A549 (cell line): ENCODE measurements around the gene MGLL. TPM values are rescaled to one million over a fixed set of nuclear protein-coding genes. Genes with fewer than 3 reads are reported as not detected.

Experiments used
- ATAC-seq, 2 experiments: fragments of 200-7000 bp in 1 of 2; fragments of >200 bp in 1 of 2; cut with Nextera tagmentation in 1 of 2; cut with Tn5 transposase in 1 of 2; 3 replicates each; pipeline versions ENCODE4 v1.8.0 to v1.9.1; 2018 to 2020; ENCODE audit warnings: mild to moderate bottlenecking in 1 of 2, moderate library complexity in 1 of 2
- CTCF ChIA-PET: fragments of 300-600 bp; sonication (Branson Sonifier 250); formaldehyde crosslinking; extraction: SDS; loops from one replicate; lab custom pipeline; 2021; ENCODE audit warnings: antibody characterized with exemption, inconsistent platforms; lab: Yijun Ruan, JAX
- POLR2A ChIA-PET: fragments of 350-600 bp; formaldehyde crosslinking; extraction: SDS; loops from one replicate; lab custom pipeline; 2021; ENCODE audit warnings: antibody characterized with exemption, inconsistent platforms; lab: Yijun Ruan, JAX
- DNase-seq, 2 experiments: peaks; one replicate each; pipeline versions ENCODE4 v3.0.0 to v3.0.0-alpha.2; 2011 to 2016; ENCODE audit warnings: low read depth in 1 of 2, low spot score in 1 of 2
- FAIRE-seq: peaks from 2 replicates; lab custom pipeline; 2011; peaks lifted over from hg19 to GRCh38; lab: Jason Lieb, UNC
- H3K27ac ChIP-seq, 2 experiments: fragments of >200 bp; sonication (Bioruptor Twin); formaldehyde crosslinking; 3 replicates each; pipeline ENCODE4 v1.5.1; 2016 to 2017
- H3K4me1 ChIP-seq: fragments of >200 bp; sonication (Bioruptor Twin); formaldehyde crosslinking; 3 replicates; pipeline ENCODE4 v1.6.1; 2016
- H3K4me2 ChIP-seq: fragments of >200 bp; sonication (Bioruptor Twin); formaldehyde crosslinking; 3 replicates; pipeline ENCODE4 v1.6.1; 2016
- H3K4me3 ChIP-seq: fragments of >200 bp; sonication (Bioruptor Twin); formaldehyde crosslinking; 3 replicates; pipeline ENCODE4 v1.5.1; 2016
- H3K9me3 ChIP-seq: fragments of >200 bp; sonication (Bioruptor Twin); formaldehyde crosslinking; 3 replicates; pipeline ENCODE4 v1.6.1; 2016
- BHLHE40 ChIP-seq: IDR thresholded peaks from 2 replicates; pipeline ENCODE4 v1.6.1; 2012; ENCODE audit warnings: low read depth, low read length, inconsistent platforms
- CBX2 ChIP-seq: fragments of 200-600 bp; sonication (generic); IDR thresholded peaks from 2 replicates; pipeline ENCODE4 v1.6.1; 2016; ENCODE audit warnings: low read depth, mild to moderate bottlenecking, borderline replicate concordance
- CEBPB ChIP-seq, 2 experiments: fragments of >200 bp in 1 of 2; sonication (Bioruptor Twin) in 1 of 2; formaldehyde crosslinking in 1 of 2; IDR thresholded peaks; 2 replicates each; pipeline ENCODE4 v1.6.1; 2012 to 2016
- CHD2 ChIP-seq: fragments of 150-350 bp; IDR thresholded peaks from 2 replicates; pipeline ENCODE4 v1.6.1; 2014; ENCODE audit warnings: low read length; ENCODE audit not compliant: partially characterized antibody
- CHD4 ChIP-seq: fragments of 200-600 bp; sonication (generic); IDR thresholded peaks from 2 replicates; pipeline ENCODE4 v1.6.1; 2016; ENCODE audit warnings: antibody characterized with exemption, mild to moderate bottlenecking, borderline replicate concordance
- EHMT2 ChIP-seq: fragments of 200-600 bp; sonication (generic); IDR thresholded peaks from 2 replicates; pipeline ENCODE4 v1.6.1; 2016; ENCODE audit warnings: antibody characterized with exemption, low read depth, mild to moderate bottlenecking, moderate library complexity
- ESRRA ChIP-seq: fragments of 150-350 bp; IDR thresholded peaks from 2 replicates; pipeline ENCODE4 v1.6.1; 2014; ENCODE audit warnings: mild to moderate bottlenecking, low read length, borderline replicate concordance
- FOSB ChIP-seq: fragments of 250-450 bp; sonication (Bioruptor Pico); IDR thresholded peaks from 2 replicates; pipeline ENCODE4 v1.5.0; 2020; ENCODE audit warnings: mild to moderate bottlenecking, moderate library complexity
- GATA3 ChIP-seq: IDR thresholded peaks from 2 replicates; pipeline ENCODE4 v1.6.1; 2012; ENCODE audit warnings: borderline replicate concordance
- HEYL ChIP-seq: fragments of 250-450 bp; sonication (Bioruptor Pico); IDR thresholded peaks from 2 replicates; pipeline ENCODE4 v1.8.0; 2021; ENCODE audit warnings: mild to moderate bottlenecking, moderate library complexity
- MAFK ChIP-seq: fragments of 450-650 bp; IDR thresholded peaks from 2 replicates; pipeline ENCODE4 v1.6.1; 2014; ENCODE audit not compliant: partially characterized antibody
- MYC ChIP-seq: IDR thresholded peaks from 2 replicates; pipeline ENCODE4 v1.6.1; 2012; ENCODE audit warnings: mild to moderate bottlenecking, inconsistent platforms, low read length, improper control_type of control experiment, borderline replicate concordance
- NFE2L2 ChIP-seq: fragments of 150-350 bp; conservative IDR thresholded peaks from 2 replicates; pipeline ENCODE4 v1.6.1; 2014; ENCODE audit warnings: low read length
- NPAS2 ChIP-seq: fragments of 250-450 bp; sonication (Bioruptor Pico); IDR thresholded peaks from 2 replicates; pipeline ENCODE4 v1.8.0; 2022; ENCODE audit warnings: mild to moderate bottlenecking, moderate library complexity, borderline replicate concordance
- PHF8 ChIP-seq: fragments of 200-600 bp; sonication (generic); IDR thresholded peaks from 2 replicates; pipeline ENCODE4 v1.6.1; 2016; ENCODE audit warnings: low read depth, mild to moderate bottlenecking, antibody characterized with exemption, moderate library complexity, borderline replicate concordance
- POLR2A ChIP-seq: IDR thresholded peaks from 2 replicates; pipeline ENCODE4 v1.6.1; 2012; ENCODE audit warnings: mild to moderate bottlenecking, low read length
- RARB ChIP-seq: fragments of 250-450 bp; sonication (Bioruptor Pico); IDR thresholded peaks from 2 replicates; pipeline ENCODE4 v1.8.0; 2021; ENCODE audit warnings: mild to moderate bottlenecking, moderate library complexity
- RCOR1 ChIP-seq: fragments of 150-350 bp; IDR thresholded peaks from 2 replicates; pipeline ENCODE4 v1.6.1; 2014; ENCODE audit warnings: antibody characterized with exemption, low read length, low read depth
- RFX5 ChIP-seq: fragments of 450-650 bp; IDR thresholded peaks from 2 replicates; pipeline ENCODE4 v1.7.1; 2014; ENCODE audit warnings: antibody characterized with exemption, mild to moderate bottlenecking, moderate library complexity
- RNF2 ChIP-seq: fragments of 200-600 bp; sonication (generic); IDR thresholded peaks from 2 replicates; pipeline ENCODE4 v1.6.1; 2016; ENCODE audit warnings: low read depth, mild to moderate bottlenecking, antibody characterized with exemption, moderate library complexity, borderline replicate concordance
- TFCP2L1 ChIP-seq: fragments of 250-450 bp; sonication (Bioruptor Pico); IDR thresholded peaks from 2 replicates; pipeline ENCODE4 v1.5.0; 2021; ENCODE audit warnings: mild to moderate bottlenecking
- TP53 ChIP-seq: fragments of 250-450 bp; sonication (Bioruptor Pico); IDR thresholded peaks from 2 replicates; pipeline ENCODE4 v1.5.0; 2021; ENCODE audit warnings: mild to moderate bottlenecking, moderate library complexity
- ZC3H11A ChIP-seq: fragments of 450-650 bp; IDR thresholded peaks from 2 replicates; pipeline ENCODE4 v1.6.1; 2014; ENCODE audit warnings: antibody characterized with exemption, mild to moderate bottlenecking
- WGBS: methylation state at CpG from one replicate; pipeline ENCODE4 v1.1.6; 2017; ENCODE audit errors: missing lambda C conversion rate; 5-methylcytosine and 5-hydroxymethylcytosine counted together
- polyA plus RNA-seq, 4 experiments: library from polyadenylated mRNA; depleted of rRNA in 3 of 4; stranded (reverse); fragments of >200 nt; fragmentation: RNase III in 1 of 4; extraction: RNeasy Plus Mini Kit Qiagen cat#74134 plus additional on column Dnase treatment in 1 of 4; gene quantifications; 2 replicates in 3 of 4; 3 replicates in 1 of 4; pipeline ENCODE4 v1.2.3, GENCODE V29; 2011 to 2017
- TF ChIP-seq, protein P1 (sequence below): fragments of >200 bp; sonication (Bioruptor Twin); formaldehyde crosslinking; IDR thresholded peaks from 3 replicates; pipeline ENCODE4 v1.6.1; 2016
- TF ChIP-seq, protein P2 (sequence below): fragments of 250-450 bp; sonication (Bioruptor Pico); IDR thresholded peaks from 2 replicates; pipeline ENCODE4 v1.5.0; 2020; ENCODE audit warnings: low read depth, mild to moderate bottlenecking, moderate library complexity
- TF ChIP-seq, protein P3 (sequence below): fragments of >200 bp; sonication (Bioruptor Twin); formaldehyde crosslinking; IDR thresholded peaks from 3 replicates; pipeline ENCODE4 v1.5.1; 2016
- TF ChIP-seq, protein P4 (sequence below): fragments of 450-650 bp; IDR thresholded peaks from 2 replicates; pipeline ENCODE4 v1.6.1; 2014; ENCODE audit warnings: antibody characterized with exemption

The MGLL gene
- polyA plus RNA-seq, 2 of the 4 experiments (the other 2 are of a cell fraction) = 38.5 to 41.5 TPM

DNA sequence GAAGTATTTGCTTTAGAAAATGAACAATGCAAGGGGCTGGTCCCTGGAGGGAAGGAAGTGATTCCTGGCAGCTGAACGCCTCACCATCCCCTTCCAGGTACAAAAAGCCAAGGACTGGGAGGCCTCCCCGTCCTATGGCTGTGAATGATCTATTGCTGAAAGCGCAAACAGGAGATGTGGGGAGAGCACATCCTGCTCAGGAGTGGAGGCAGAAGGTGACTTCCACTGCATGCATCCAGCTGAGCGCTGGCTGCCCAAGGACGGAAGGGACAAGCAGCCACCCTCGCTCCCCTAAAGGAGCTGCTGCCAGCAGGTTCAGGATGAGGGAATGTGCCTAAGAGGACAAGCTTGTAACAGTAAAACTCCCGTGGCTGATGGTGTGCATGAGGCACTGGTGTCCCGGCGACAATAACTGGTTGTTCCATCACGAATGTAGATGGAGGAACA, 108.2 kb downstream of the MGLL start:
- Histone ChIP-seq H3K4me3 (no peak overlapping the region), H3K4me2 (no peak overlapping the region), H3K27ac (no peak overlapping the region), H3K4me1 (peaks cover 21% of the 10 kb centered on the region), H3K9me3 (no peaks in the 10 kb centered on the region)
- DNase-seq (no peak), FAIRE-seq (no peak), ATAC-seq (no peak)
- TF ChIP-seq MYC = no peak
- no peak for TF ChIP-seq RARB (CRISPR knock-in tag)
- TF ChIP-seq RNF2 = no peak
- no peak for TF ChIP-seq EHMT2
- TF ChIP-seq, protein P1, sequence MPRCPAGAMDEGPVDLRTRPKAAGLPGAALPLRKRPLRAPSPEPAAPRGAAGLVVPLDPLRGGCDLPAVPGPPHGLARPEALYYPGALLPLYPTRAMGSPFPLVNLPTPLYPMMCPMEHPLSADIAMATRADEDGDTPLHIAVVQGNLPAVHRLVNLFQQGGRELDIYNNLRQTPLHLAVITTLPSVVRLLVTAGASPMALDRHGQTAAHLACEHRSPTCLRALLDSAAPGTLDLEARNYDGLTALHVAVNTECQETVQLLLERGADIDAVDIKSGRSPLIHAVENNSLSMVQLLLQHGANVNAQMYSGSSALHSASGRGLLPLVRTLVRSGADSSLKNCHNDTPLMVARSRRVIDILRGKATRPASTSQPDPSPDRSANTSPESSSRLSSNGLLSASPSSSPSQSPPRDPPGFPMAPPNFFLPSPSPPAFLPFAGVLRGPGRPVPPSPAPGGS = no peak
- no peak for TF ChIP-seq GATA3
- TF ChIP-seq, protein P2, sequence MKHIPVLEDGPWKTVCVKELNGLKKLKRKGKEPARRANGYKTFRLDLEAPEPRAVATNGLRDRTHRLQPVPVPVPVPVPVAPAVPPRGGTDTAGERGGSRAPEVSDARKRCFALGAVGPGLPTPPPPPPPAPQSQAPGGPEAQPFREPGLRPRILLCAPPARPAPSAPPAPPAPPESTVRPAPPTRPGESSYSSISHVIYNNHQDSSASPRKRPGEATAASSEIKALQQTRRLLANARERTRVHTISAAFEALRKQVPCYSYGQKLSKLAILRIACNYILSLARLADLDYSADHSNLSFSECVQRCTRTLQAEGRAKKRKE = no peak
- TF ChIP-seq BHLHE40 = no peak
- TF ChIP-seq, protein P3, sequence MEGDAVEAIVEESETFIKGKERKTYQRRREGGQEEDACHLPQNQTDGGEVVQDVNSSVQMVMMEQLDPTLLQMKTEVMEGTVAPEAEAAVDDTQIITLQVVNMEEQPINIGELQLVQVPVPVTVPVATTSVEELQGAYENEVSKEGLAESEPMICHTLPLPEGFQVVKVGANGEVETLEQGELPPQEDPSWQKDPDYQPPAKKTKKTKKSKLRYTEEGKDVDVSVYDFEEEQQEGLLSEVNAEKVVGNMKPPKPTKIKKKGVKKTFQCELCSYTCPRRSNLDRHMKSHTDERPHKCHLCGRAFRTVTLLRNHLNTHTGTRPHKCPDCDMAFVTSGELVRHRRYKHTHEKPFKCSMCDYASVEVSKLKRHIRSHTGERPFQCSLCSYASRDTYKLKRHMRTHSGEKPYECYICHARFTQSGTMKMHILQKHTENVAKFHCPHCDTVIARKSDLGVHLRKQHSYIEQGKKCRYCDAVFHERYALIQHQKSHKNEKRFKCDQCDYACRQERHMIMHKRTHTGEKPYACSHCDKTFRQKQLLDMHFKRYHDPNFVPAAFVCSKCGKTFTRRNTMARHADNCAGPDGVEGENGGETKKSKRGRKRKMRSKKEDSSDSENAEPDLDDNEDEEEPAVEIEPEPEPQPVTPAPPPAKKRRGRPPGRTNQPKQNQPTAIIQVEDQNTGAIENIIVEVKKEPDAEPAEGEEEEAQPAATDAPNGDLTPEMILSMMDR = no peak
- no peak for TF ChIP-seq RFX5
- TF ChIP-seq RCOR1 = no peak
- no peak for TF ChIP-seq CHD2
- TF ChIP-seq CEBPB (IDR thresholded peaks at IDR 0.05) = no peak
- TF ChIP-seq POLR2A = no peak
- no peak for TF ChIP-seq ESRRA
- no peak for TF ChIP-seq TFCP2L1 (CRISPR knock-in tag)
- TF ChIP-seq, protein P4, sequence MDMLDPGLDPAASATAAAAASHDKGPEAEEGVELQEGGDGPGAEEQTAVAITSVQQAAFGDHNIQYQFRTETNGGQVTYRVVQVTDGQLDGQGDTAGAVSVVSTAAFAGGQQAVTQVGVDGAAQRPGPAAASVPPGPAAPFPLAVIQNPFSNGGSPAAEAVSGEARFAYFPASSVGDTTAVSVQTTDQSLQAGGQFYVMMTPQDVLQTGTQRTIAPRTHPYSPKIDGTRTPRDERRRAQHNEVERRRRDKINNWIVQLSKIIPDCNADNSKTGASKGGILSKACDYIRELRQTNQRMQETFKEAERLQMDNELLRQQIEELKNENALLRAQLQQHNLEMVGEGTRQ = no peak
- TF ChIP-seq NFE2L2 = no peak
- TF ChIP-seq NPAS2 = no peak
- TF ChIP-seq MAFK = no peak
- POLR2A ChIA-PET = no interaction called here
- CTCF ChIA-PET = interaction anchor here (1.4 kb wide), 1 partner anchor 18 kb away, joined by 4 read pairs; no protein-coding TSS in a partner anchor
- 75% methylated on average over 10 of the region's 10 CpGs for WGBS

DNA sequence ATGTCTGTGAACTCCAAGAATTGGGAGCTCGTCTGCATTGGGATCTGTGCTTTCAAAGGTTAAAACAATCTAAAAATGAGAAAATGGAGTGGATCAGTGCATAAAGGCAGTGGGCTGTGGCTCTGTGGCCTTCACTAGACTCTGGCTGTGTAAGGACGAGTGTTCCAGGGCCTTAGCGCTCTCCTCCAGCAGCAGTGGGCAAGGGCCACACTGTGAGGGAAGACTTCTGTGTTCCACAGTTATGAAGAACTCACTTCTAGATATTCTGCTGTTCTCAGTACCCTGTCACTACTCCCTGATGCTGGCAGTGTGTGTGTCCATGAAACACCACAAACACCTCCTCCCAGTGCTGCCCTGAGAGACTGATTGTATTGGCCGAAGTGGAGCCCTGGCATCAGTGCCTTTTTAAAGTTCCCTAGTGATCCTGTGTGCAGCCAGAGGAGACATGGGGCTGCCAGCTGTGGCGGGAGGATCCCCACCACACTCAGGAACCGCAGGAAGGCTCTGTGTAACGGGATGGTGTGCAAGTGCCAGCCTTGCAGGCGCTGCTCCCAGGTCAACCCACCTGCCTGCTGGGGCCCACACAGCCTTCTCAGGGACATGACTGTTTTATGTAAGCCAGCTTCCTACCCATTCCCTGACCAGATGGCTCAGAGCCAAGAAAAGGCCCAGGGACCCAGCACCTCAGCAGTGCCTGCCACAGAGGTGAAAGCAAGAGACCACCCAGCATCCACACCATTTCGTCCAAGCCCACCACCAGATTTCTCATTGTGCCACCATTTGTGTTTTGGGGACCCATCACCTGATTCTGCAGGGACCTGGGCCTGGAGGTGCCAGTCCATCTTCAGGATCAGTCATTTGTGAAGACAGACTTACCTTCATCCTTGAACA, 109.2 kb downstream of the MGLL start:
- Histone ChIP-seq H3K27ac (no peak overlapping the region; a peak in 1 of 6 replicates), H3K4me2 (no peak overlapping the region), H3K9me3 (no peaks in the 10 kb centered on the region), H3K4me1 (peaks cover 23% of the 10 kb centered on the region), H3K4me3 (no peak overlapping the region)
- no peak for ATAC-seq
- no peak for FAIRE-seq
- CTCF ChIA-PET = interaction anchor here (0.9 to 1.4 kb wide), 2 partner anchors 17 to 30 kb away, joined by 3 to 4 read pairs; no protein-coding TSS in a partner anchor
- 72% methylated on average over 5 of the region's 9 CpGs for WGBS
- TF ChIP-seq HEYL (CRISPR knock-in tag) = no peak
- TF ChIP-seq ESRRA = no peak
- TF ChIP-seq TP53 = no peak
- no peak for TF ChIP-seq FOSB (CRISPR knock-in tag)
- no peak for TF ChIP-seq GATA3
- TF ChIP-seq CHD4 = no peak
- no peak for TF ChIP-seq BHLHE40
- no peak for TF ChIP-seq PHF8
- TF ChIP-seq CBX2 = no peak
- no peak for TF ChIP-seq ZC3H11A
- DNase-seq = no peak
- POLR2A ChIA-PET = no interaction called here
